ENCODE results near the gene PIR. TPM values are rescaled to one million over a fixed set of nuclear protein-coding genes. Genes with fewer than 3 reads are reported as not detected.

Gene PIR
- total and polyA plus RNA-seq, 2 donors (not counting 3 experiments of a cell fraction or from before 2014, with no cell fraction given) = 89.0 to 108 TPM

- intact Hi-C loops (cut with micrococcal nuclease) (no loop called here), dilution Hi-C loops (cut with MboI; ENCODE audit: extremely low pct_ligation_motif_present, low sequenced_read_pairs) (no loop called here)
- Histone ChIP-seq H3K27ac (ENCODE audit: insufficient read depth, low read depth, low read length) (no peak overlapping the region), H3K79me2 (ENCODE audit: control insufficient read depth, insufficient read depth, low read length) (no peaks in the 10 kb centered on the region), H3K9me1 (replicated peaks; ENCODE audit: control insufficient read depth, extremely low read depth, insufficient read depth, low read length) (no peaks in the 10 kb centered on the region), H3K9ac (replicated peaks; ENCODE audit: extremely low read depth, insufficient read depth, low read length) (no peak overlapping the region), H3K36me3 (ENCODE audit: control insufficient read depth in 2 of 2, extremely low read depth in 1 of 2, insufficient read depth in 2 of 2, low read length in 2 of 2) (no peaks in the 10 kb centered on the region), H4K20me1 (replicated peaks; ENCODE audit: control insufficient read depth, extremely low read depth, insufficient read depth, low read length) (no peaks in the 10 kb centered on the region), H3K27me3 (ENCODE audit: control insufficient read depth in 2 of 2, insufficient read depth in 2 of 2, low read length in 2 of 2) (peaks cover 2 to 6% of the 10 kb centered on the region in 2 experiments), H3K4me2 (ENCODE audit: insufficient read depth, low read length) (no peak overlapping the region), H2AFZ (ENCODE audit: low read depth, low read length) (no peak overlapping the region), H3K4me3 (replicated peaks in 1 of 3; ENCODE audit: insufficient read depth in 1 of 3, low read depth in 1 of 3, low read length in 3 of 3) (no peak overlapping the region), H3K9me3 (replicated peaks; ENCODE audit: control insufficient read depth, insufficient read depth, low read length) (no peaks in the 10 kb centered on the region), H3K4me1 (ENCODE audit: control insufficient read depth, extremely low read depth, insufficient read depth, low read length) (no peaks in the 10 kb centered on the region)
- no peak for FAIRE-seq
- TF ChIP-seq FOS (IDR thresholded peaks at IDR 0.05; ENCODE audit: borderline replicate concordance, insufficient read depth, low read length) = no peak
- no peak for TF ChIP-seq POLR2AphosphoS5 (IDR thresholded peaks at IDR 0.05; ENCODE audit: insufficient read depth, low read depth, low read length)
- TF ChIP-seq MAX (IDR thresholded peaks at IDR 0.05; ENCODE audit: insufficient read depth, insufficient read length) = no peak
- no peak for TF ChIP-seq CTCF (IDR thresholded peaks at IDR 0.05; ENCODE audit: extremely low read depth in 1 of 2, insufficient read depth in 1 of 2, low read depth in 1 of 2, low read length in 2 of 2)
- no peak for TF ChIP-seq GATA2 (IDR thresholded peaks at IDR 0.05; ENCODE audit: insufficient read depth, insufficient read length, low read depth, low read length)
- no peak for TF ChIP-seq POLR2A (IDR thresholded peaks at IDR 0.05; ENCODE audit: low read depth, low read length)
- no peak for TF ChIP-seq EZH2 (IDR thresholded peaks at IDR 0.05; ENCODE audit: borderline replicate concordance, low read depth, low read length, severe bottlenecking)
- no peak for TF ChIP-seq JUN (IDR thresholded peaks at IDR 0.05; ENCODE audit: borderline replicate concordance, insufficient read depth, insufficient read length, low read depth)
- TF ChIP-seq MYC (IDR thresholded peaks at IDR 0.05; ENCODE audit: low read depth, low read length) = no peak
- BruUV-seq (replicated peaks) = no TSS peak
- DNase-seq (ENCODE audit: low read depth, low spot score) = no peak
- ChIA-PET POLR2A (no interaction called here), CTCF (no interaction called here)
Observed at GRCh38 chrX:15344106-15344505, 149.0 kb downstream of the PIR start.
